Activated naive CD8-positive, alpha-beta T cell treated with anti-CD3 and anti-CD28 coated beads, Interleukin-2, amount 10 ng/mL, durations not matched to agents 7 days and 5 days (primary cell): ENCODE measurements around the gene PXYLP1. TPM values are rescaled to one million over a fixed set of nuclear protein-coding genes. Genes with fewer than 3 reads are reported as not detected.

Source experiments
- ATAC-seq: fragments of 150-1000 bp; cut with Tn5 transposase; one replicate; pipeline ENCODE4 v1.10.0; 2021; ENCODE audit warnings: low read depth, moderate library complexity
- POLR2A ChIA-PET: fragments of 350-600 bp; sonication (Branson Sonifier 250); formaldehyde crosslinking; loops from one replicate; lab custom pipeline; 2021; ENCODE audit warnings: antibody characterized with exemption; lab: Charles Lee
- DNase-seq: peaks from one replicate; pipeline ENCODE4 v3.0.0; 2021
- H3K27ac Mint-ChIP-seq: one replicate; pipeline ENCODE4 v1.8.0; 2022; ENCODE audit warnings: mild to moderate bottlenecking, mixed read lengths
- H3K27me3 Mint-ChIP-seq: one replicate; pipeline ENCODE4 v1.8.0; 2022; ENCODE audit warnings: mild to moderate bottlenecking, moderate library complexity, mixed read lengths
- H3K36me3 Mint-ChIP-seq: one replicate; pipeline ENCODE4 v1.8.0; 2021; ENCODE audit warnings: mild to moderate bottlenecking, mixed read lengths
- H3K4me1 Mint-ChIP-seq: one replicate; pipeline ENCODE4 v1.8.0; 2021; ENCODE audit warnings: mixed read lengths
- H3K4me3 Mint-ChIP-seq: one replicate; pipeline ENCODE4 v1.8.0; 2022; ENCODE audit warnings: mild to moderate bottlenecking, moderate library complexity, mixed read lengths
- H3K9me3 Mint-ChIP-seq: one replicate; pipeline ENCODE4 v1.8.0; 2021; ENCODE audit warnings: mixed read lengths
- total RNA-seq, 2 experiments: library from RNA; stranded (reverse); gene quantifications; one replicate each; pipeline ENCODE4 v1.2.3, GENCODE V29; 2021

The PXYLP1 gene
- total RNA-seq, 2 experiments from 2014 or later, result 15.8 to 19.5 TPM

GRCh38 chr3:141243271-141243707 lies 11.7 kb downstream of the PXYLP1 start:
- ATAC-seq (peak; percentile 99), DNase-seq (peak; percentile 57)
- no peaks in the 10 kb centered on the region for H3K9me3 Mint-ChIP-seq
- H3K27me3 Mint-ChIP-seq, result no peaks in the 10 kb centered on the region
- H3K4me3 Mint-ChIP-seq, result peak overlapping the region; percentile 69
- H3K36me3 Mint-ChIP-seq, result peaks cover 17% of the 10 kb centered on the region
- peaks cover 38% of the 10 kb centered on the region for H3K4me1 Mint-ChIP-seq
- peak overlapping the region; percentile 83 for H3K27ac Mint-ChIP-seq
- POLR2A ChIA-PET, result interaction anchor here (2.0 to 2.7 kb wide), 2 partner anchors 12 to 24 kb away, joined by 9 to 10 read pairs; partner anchors contain the start of gene PXYLP1

- DNase-seq, result no peak
- H3K27ac Mint-ChIP-seq, result no peak overlapping the region
- peaks cover 3% of the 10 kb centered on the region for H3K36me3 Mint-ChIP-seq
Observed at GRCh38 chr3:141246224-141246957, 14.8 kb downstream of the PXYLP1 start.

GRCh38 chr3:141246958-141247301 lies 15.3 kb downstream of the PXYLP1 start:
- DNase-seq (no peak), ATAC-seq (no peak)
- Mint-ChIP-seq H3K27ac (no peak overlapping the region), H3K9me3 (no peaks in the 10 kb centered on the region), H3K36me3 (peaks cover 3% of the 10 kb centered on the region), H3K4me1 (peaks cover 9% of the 10 kb centered on the region), H3K27me3 (no peaks in the 10 kb centered on the region), H3K4me3 (no peak overlapping the region)
- POLR2A ChIA-PET, result interaction anchor here (1.2 to 2.1 kb wide), 2 partner anchors 15 to 20 kb away, joined by 3 to 9 read pairs; partner anchors contain the start of gene PXYLP1

More at GRCh38 chr3:141246224-141246957, 14.8 kb downstream of the PXYLP1 start:
- H3K4me3 Mint-ChIP-seq, result no peak overlapping the region
- POLR2A ChIA-PET, result interaction anchor here (1.2 to 2.1 kb wide), 2 partner anchors 15 to 21 kb away, joined by 3 to 9 read pairs; partner anchors contain the start of gene PXYLP1
- no peak for ATAC-seq
- H3K9me3 Mint-ChIP-seq, result no peaks in the 10 kb centered on the region
- H3K27me3 Mint-ChIP-seq, result no peaks in the 10 kb centered on the region
- peaks cover 11% of the 10 kb centered on the region for H3K4me1 Mint-ChIP-seq

- H3K27me3 Mint-ChIP-seq, result no peaks in the 10 kb centered on the region
- no peak overlapping the region for H3K4me3 Mint-ChIP-seq
- no peak for DNase-seq
- peaks cover 6% of the 10 kb centered on the region for H3K4me1 Mint-ChIP-seq
- no peaks in the 10 kb centered on the region for H3K9me3 Mint-ChIP-seq
- ATAC-seq, result no peak
- POLR2A ChIA-PET, result interaction anchor here (1.2 kb wide), 1 partner anchor 16 kb away, joined by 3 read pairs; the partner anchor contains the start of gene PXYLP1
- H3K27ac Mint-ChIP-seq, result no peak overlapping the region
- peaks cover 4% of the 10 kb centered on the region for H3K36me3 Mint-ChIP-seq
Observed at GRCh38 chr3:141248064-141248463, 16.4 kb downstream of the PXYLP1 start.

- DNase-seq (no peak), ATAC-seq (no peak)
- Mint-ChIP-seq H3K4me3 (no peak overlapping the region), H3K4me1 (no peaks in the 10 kb centered on the region), H3K27me3 (no peaks in the 10 kb centered on the region), H3K9me3 (no peaks in the 10 kb centered on the region), H3K36me3 (peaks cover 2% of the 10 kb centered on the region), H3K27ac (no peak overlapping the region)
- POLR2A ChIA-PET, result interaction anchor here (0.6 to 2.0 kb wide), 3 partner anchors 18 to 462 kb away, joined by 3 to 9 read pairs (median 5); no protein-coding TSS in a partner anchor
Observed at GRCh38 chr3:141249041-141249440, 17.4 kb downstream of the PXYLP1 start.

- POLR2A ChIA-PET, result interaction anchor here (1.0 to 2.0 kb wide), 2 partner anchors 17 to 18 kb away, joined by 3 to 9 read pairs; partner anchors contain the start of gene PXYLP1
- no peak for ATAC-seq
- H3K9me3 Mint-ChIP-seq, result no peaks in the 10 kb centered on the region
Observed at GRCh38 chr3:141250342-141250741, 18.7 kb downstream of the PXYLP1 start.

GRCh38 chr3:141250828-141251227 lies 19.2 kb downstream of the PXYLP1 start:
- Mint-ChIP-seq H3K4me1 (peaks cover under 1% of the 10 kb centered on the region), H3K4me3 (no peak overlapping the region), H3K9me3 (no peaks in the 10 kb centered on the region), H3K27me3 (no peaks in the 10 kb centered on the region), H3K27ac (no peak overlapping the region), H3K36me3 (peaks cover 1% of the 10 kb centered on the region)
- ATAC-seq (no peak), DNase-seq (no peak)
- POLR2A ChIA-PET, result interaction anchor here (1.0 to 2.0 kb wide), 3 partner anchors 17 to 19 kb away, joined by 3 to 9 read pairs (median 6); partner anchors contain the start of gene PXYLP1

More at GRCh38 chr3:141250342-141250741, 18.7 kb downstream of the PXYLP1 start:
- Mint-ChIP-seq H3K4me1 (no peaks in the 10 kb centered on the region), H3K36me3 (peaks cover 2% of the 10 kb centered on the region), H3K27ac (no peak overlapping the region), H3K27me3 (no peaks in the 10 kb centered on the region), H3K4me3 (no peak overlapping the region)
- DNase-seq, result no peak

GRCh38 chr3:141253326-141253725 lies 21.7 kb downstream of the PXYLP1 start:
- no peak overlapping the region for H3K4me3 Mint-ChIP-seq
- ATAC-seq (no peak), DNase-seq (no peak)
- H3K4me1 Mint-ChIP-seq, result peaks cover 9% of the 10 kb centered on the region
- no peak overlapping the region for H3K27ac Mint-ChIP-seq
- H3K9me3 Mint-ChIP-seq, result no peaks in the 10 kb centered on the region
- POLR2A ChIA-PET, result interaction anchor here (4.0 kb wide), 1 partner anchor 21 kb away, joined by 28 read pairs; the partner anchor contains the start of gene PXYLP1
- peaks cover 1% of the 10 kb centered on the region for H3K36me3 Mint-ChIP-seq
- no peaks in the 10 kb centered on the region for H3K27me3 Mint-ChIP-seq

- no peak overlapping the region for H3K27ac Mint-ChIP-seq
- no peaks in the 10 kb centered on the region for H3K9me3 Mint-ChIP-seq
- DNase-seq (no peak), ATAC-seq (no peak)
- H3K4me1 Mint-ChIP-seq, result peaks cover 9% of the 10 kb centered on the region
- H3K36me3 Mint-ChIP-seq, result peaks cover 1% of the 10 kb centered on the region
- H3K4me3 Mint-ChIP-seq, result no peak overlapping the region
- no peaks in the 10 kb centered on the region for H3K27me3 Mint-ChIP-seq
- POLR2A ChIA-PET, result interaction anchor here (2.4 to 4.0 kb wide), 2 partner anchors 13 to 22 kb away, joined by 14 to 28 read pairs; partner anchors contain the start of gene PXYLP1
Observed at GRCh38 chr3:141253811-141254210, 22.2 kb downstream of the PXYLP1 start.

- ATAC-seq (no peak), DNase-seq (no peak)
- Mint-ChIP-seq H3K36me3 (peaks cover 1% of the 10 kb centered on the region), H3K4me3 (no peak overlapping the region), H3K27ac (no peak overlapping the region), H3K9me3 (no peaks in the 10 kb centered on the region), H3K4me1 (peaks cover 11% of the 10 kb centered on the region), H3K27me3 (no peaks in the 10 kb centered on the region)
- POLR2A ChIA-PET, result interaction anchor here (2.4 to 4.0 kb wide), 2 partner anchors 11 to 23 kb away, joined by 14 to 28 read pairs; partner anchors contain the start of gene PXYLP1
Observed at GRCh38 chr3:141255137-141255845, 23.7 kb downstream of the PXYLP1 start.

- POLR2A ChIA-PET, result interaction anchor here (2.4 to 4.0 kb wide), 2 partner anchors 11 to 24 kb away, joined by 14 to 28 read pairs; partner anchors contain the start of gene PXYLP1
- Mint-ChIP-seq H3K4me1 (peaks cover 13% of the 10 kb centered on the region), H3K4me3 (no peak overlapping the region), H3K27me3 (no peaks in the 10 kb centered on the region), H3K27ac (no peak overlapping the region), H3K36me3 (peaks cover 3% of the 10 kb centered on the region), H3K9me3 (no peaks in the 10 kb centered on the region)
- peak; percentile 94 for ATAC-seq
- no peak for DNase-seq
Observed at GRCh38 chr3:141255846-141256261, 24.2 kb downstream of the PXYLP1 start.

- H3K27me3 Mint-ChIP-seq, result no peaks in the 10 kb centered on the region
- H3K9me3 Mint-ChIP-seq, result no peaks in the 10 kb centered on the region
- POLR2A ChIA-PET, result interaction anchor here (0.7 to 4.0 kb wide), 2 partner anchors 11 to 25 kb away, joined by 3 to 28 read pairs; partner anchors contain the start of gene PXYLP1
- DNase-seq (no peak), ATAC-seq (no peak)
- no peak overlapping the region for H3K27ac Mint-ChIP-seq
- H3K4me1 Mint-ChIP-seq, result peaks cover 22% of the 10 kb centered on the region
- H3K4me3 Mint-ChIP-seq, result no peak overlapping the region
- H3K36me3 Mint-ChIP-seq, result peaks cover 13% of the 10 kb centered on the region
Observed at GRCh38 chr3:141256820-141257219, 25.2 kb downstream of the PXYLP1 start.

GRCh38 chr3:141257961-141258360 lies 26.3 kb downstream of the PXYLP1 start:
- ATAC-seq, result no peak
- peaks cover 24% of the 10 kb centered on the region for H3K4me1 Mint-ChIP-seq
- POLR2A ChIA-PET, result interaction anchor here (1.1 to 1.7 kb wide), 3 partner anchors 9 to 26 kb away, joined by 4 to 5 read pairs (median 4); partner anchors contain the start of gene PXYLP1

More at GRCh38 chr3:141257961-141258360, 26.3 kb downstream of the PXYLP1 start:
- no peaks in the 10 kb centered on the region for H3K27me3 Mint-ChIP-seq
- no peaks in the 10 kb centered on the region for H3K9me3 Mint-ChIP-seq
- no peak overlapping the region for H3K27ac Mint-ChIP-seq
- no peak overlapping the region for H3K4me3 Mint-ChIP-seq
- H3K36me3 Mint-ChIP-seq, result peaks cover 16% of the 10 kb centered on the region
- DNase-seq, result no peak
